Activated CD4-positive, alpha-beta T cell treated with anti-CD3 and anti-CD28 coated beads, Interleukin-2, Interleukin-4, amounts not matched to agents 100 ng/mL and 50 ng/mL, durations not matched to agents 16 hours and 8 hours (primary cell): ENCODE measurements around the gene SLC6A18.

Source experiments
- DNase-seq: peaks from one replicate; pipeline ENCODE4 v3.0.0-alpha.2; 2020; ENCODE audit warnings: low spot score

The SLC6A18 gene

GRCh38 chr5:1293416-1294205, 68.4 kb downstream of the SLC6A18 start:
- no peak for DNase-seq

- DNase-seq: peak; percentile 6
Measured at GRCh38 chr5:1294206-1294834, 69.1 kb downstream of the SLC6A18 start.

GRCh38 chr5:1294835-1295649, 69.9 kb downstream of the SLC6A18 start, which contains the start of gene TERT:
Gene TERT (minus strand): TSS chr5:1295068. CDS start chr5:1294989, 79 bp downstream.
- DNase-seq: peak; percentile 88

- DNase-seq: no peak
Measured at GRCh38 chr5:1295650-1296037, 70.5 kb downstream of the SLC6A18 start.
